ENCODE results near the gene KIAA2012.

The KIAA2012 gene

GRCh38 chr2:202072737-202073401, at the start of gene KIAA2012:
Gene KIAA2012 (plus strand): TSS chr2:202073255. CDS start chr2:202073628, 373 bp downstream.
- DNase-seq (ENCODE audit: insufficient read length, low spot score): no peak
- no peak for FAIRE-seq

- FAIRE-seq (no peak), DNase-seq (ENCODE audit: insufficient read length, low spot score) (no peak)
Observed at GRCh38 chr2:202023904-202024266, 49.2 kb upstream of the KIAA2012 start.

- DNase-seq (ENCODE audit: insufficient read length, low spot score) (no peak), FAIRE-seq (no peak)
Observed at GRCh38 chr2:202024871-202025270, 48.2 kb upstream of the KIAA2012 start.

GRCh38 chr2:202025816-202026215, 47.2 kb upstream of the KIAA2012 start:
- FAIRE-seq (no peak), DNase-seq (ENCODE audit: insufficient read length, low spot score) (no peak)

GRCh38 chr2:202026507-202026906, 46.5 kb upstream of the KIAA2012 start:
- DNase-seq (ENCODE audit: insufficient read length, low spot score) (no peak), FAIRE-seq (no peak)

GRCh38 chr2:202030691-202031090, 42.4 kb upstream of the KIAA2012 start:
- DNase-seq (ENCODE audit: insufficient read length, low spot score) (no peak), FAIRE-seq (no peak)

- FAIRE-seq (no peak), DNase-seq (ENCODE audit: insufficient read length, low spot score) (no peak)
Observed at GRCh38 chr2:202031246-202031951, 41.7 kb upstream of the KIAA2012 start.

- DNase-seq (ENCODE audit: insufficient read length, low spot score) (peak; percentile 70), FAIRE-seq (no peak)
Observed at GRCh38 chr2:202032846-202033316, 40.2 kb upstream of the KIAA2012 start.

GRCh38 chr2:202033317-202034248, 39.5 kb upstream of the KIAA2012 start, which contains the start of gene FZD7:
Gene FZD7 (plus strand): TSS chr2:202033855. CDS start chr2:202034648, 793 bp downstream.
- FAIRE-seq (peak; percentile 38), DNase-seq (ENCODE audit: insufficient read length, low spot score) (peak; percentile 84)

GRCh38 chr2:202034249-202035088, 38.6 kb upstream of the KIAA2012 start:
- FAIRE-seq (peak; percentile 40), DNase-seq (ENCODE audit: insufficient read length, low spot score) (no peak)

GRCh38 chr2:202035089-202035940, 37.7 kb upstream of the KIAA2012 start:
- no peak for DNase-seq (ENCODE audit: insufficient read length, low spot score)
- no peak for FAIRE-seq

GRCh38 chr2:202035941-202036372, 37.1 kb upstream of the KIAA2012 start:
- DNase-seq (ENCODE audit: insufficient read length, low spot score) (no peak), FAIRE-seq (peak; percentile 20)

- FAIRE-seq (no peak), DNase-seq (ENCODE audit: insufficient read length, low spot score) (no peak)
Observed at GRCh38 chr2:202036601-202037037, 36.4 kb upstream of the KIAA2012 start.

GRCh38 chr2:202037086-202037485, 36.0 kb upstream of the KIAA2012 start:
- DNase-seq (ENCODE audit: insufficient read length, low spot score) (no peak), FAIRE-seq (no peak)

- FAIRE-seq: no peak
- peak; percentile 38 for DNase-seq (ENCODE audit: insufficient read length, low spot score)
Observed at GRCh38 chr2:202038471-202039277, 34.4 kb upstream of the KIAA2012 start.

GRCh38 chr2:202039278-202040078, 33.6 kb upstream of the KIAA2012 start:
- FAIRE-seq: no peak
- no peak for DNase-seq (ENCODE audit: insufficient read length, low spot score)

- FAIRE-seq (no peak), DNase-seq (ENCODE audit: insufficient read length, low spot score) (no peak)
Observed at GRCh38 chr2:202040079-202040844, 32.8 kb upstream of the KIAA2012 start.
